Body of pancreas (tissue), 4 donors: ENCODE data around the gene ATP11A.

Experiments used
- POLR2A ChIP-seq, 3 donors: fragments of 450-650 bp; IDR thresholded peaks; one replicate each; pipeline ENCODE4 v1.6.1; 2016; ENCODE audit warnings: antibody characterized with exemption in 3 of 3, mild to moderate bottlenecking in 2 of 3
- TF ChIP-seq, protein P1 (sequence below), 7 experiments: fragments of 450-650 bp in 4 of 7; fragments of 200-600 bp in 3 of 7; sonication (generic) in 3 of 7; IDR thresholded peaks; one replicate each; pipeline ENCODE4 v1.5.1; 2016 to 2019; ENCODE audit warnings: antibody characterized with exemption in 7 of 7

DNA sequence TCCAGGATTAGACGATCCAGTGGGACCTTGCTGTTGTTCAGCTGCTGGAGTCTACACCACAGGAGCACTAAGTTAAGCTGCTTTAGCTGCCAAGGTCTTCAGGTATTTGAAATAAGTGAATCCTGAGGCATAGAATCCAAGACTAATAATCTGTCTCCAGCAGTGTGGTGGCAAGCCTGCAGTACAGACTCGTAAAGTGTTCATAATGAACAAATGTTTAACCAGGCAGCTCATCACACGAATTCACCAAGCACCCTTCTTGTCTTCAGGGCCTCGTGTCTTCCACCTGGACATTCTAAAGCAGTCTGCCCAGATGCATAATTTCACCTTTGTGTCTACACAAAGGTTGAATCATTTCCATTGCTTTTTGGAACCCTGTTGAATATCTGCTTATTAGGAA is 5.3 kb downstream of the ATP11A start:
- TF ChIP-seq, protein P1, sequence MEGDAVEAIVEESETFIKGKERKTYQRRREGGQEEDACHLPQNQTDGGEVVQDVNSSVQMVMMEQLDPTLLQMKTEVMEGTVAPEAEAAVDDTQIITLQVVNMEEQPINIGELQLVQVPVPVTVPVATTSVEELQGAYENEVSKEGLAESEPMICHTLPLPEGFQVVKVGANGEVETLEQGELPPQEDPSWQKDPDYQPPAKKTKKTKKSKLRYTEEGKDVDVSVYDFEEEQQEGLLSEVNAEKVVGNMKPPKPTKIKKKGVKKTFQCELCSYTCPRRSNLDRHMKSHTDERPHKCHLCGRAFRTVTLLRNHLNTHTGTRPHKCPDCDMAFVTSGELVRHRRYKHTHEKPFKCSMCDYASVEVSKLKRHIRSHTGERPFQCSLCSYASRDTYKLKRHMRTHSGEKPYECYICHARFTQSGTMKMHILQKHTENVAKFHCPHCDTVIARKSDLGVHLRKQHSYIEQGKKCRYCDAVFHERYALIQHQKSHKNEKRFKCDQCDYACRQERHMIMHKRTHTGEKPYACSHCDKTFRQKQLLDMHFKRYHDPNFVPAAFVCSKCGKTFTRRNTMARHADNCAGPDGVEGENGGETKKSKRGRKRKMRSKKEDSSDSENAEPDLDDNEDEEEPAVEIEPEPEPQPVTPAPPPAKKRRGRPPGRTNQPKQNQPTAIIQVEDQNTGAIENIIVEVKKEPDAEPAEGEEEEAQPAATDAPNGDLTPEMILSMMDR (IDR thresholded peaks at IDR 0.05): no peak
- TF ChIP-seq POLR2A (IDR thresholded peaks at IDR 0.05): no peak
